ENCODE measurements around the gene KCNJ4.
"Not testable (repeated sequence)": the region's sequence is repeated elsewhere in the genome, so short reads cannot be mapped to it uniquely, and the experiment has no call there.

The KCNJ4 gene

DNA sequence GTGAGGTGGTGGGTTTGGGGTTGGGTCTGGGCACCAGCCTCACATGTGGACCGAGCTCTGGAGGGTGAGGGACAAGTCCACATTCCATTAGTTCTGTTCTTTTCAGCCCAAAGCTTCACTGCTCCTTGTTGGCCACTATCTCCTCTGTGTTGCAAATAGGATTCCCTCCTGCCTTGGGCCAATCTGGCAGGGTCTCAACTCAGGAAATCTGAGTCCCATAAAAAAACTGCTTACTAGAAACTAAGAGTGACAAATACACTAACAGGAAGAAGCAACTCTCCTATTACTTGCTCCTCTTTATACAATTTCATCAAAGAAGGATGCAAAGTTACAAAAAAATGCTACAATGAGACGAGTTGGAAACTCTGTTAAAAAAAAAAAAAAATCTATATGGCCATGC is 71.6 kb downstream of the KCNJ4 start:
- TF ChIP-seq, protein P1, sequence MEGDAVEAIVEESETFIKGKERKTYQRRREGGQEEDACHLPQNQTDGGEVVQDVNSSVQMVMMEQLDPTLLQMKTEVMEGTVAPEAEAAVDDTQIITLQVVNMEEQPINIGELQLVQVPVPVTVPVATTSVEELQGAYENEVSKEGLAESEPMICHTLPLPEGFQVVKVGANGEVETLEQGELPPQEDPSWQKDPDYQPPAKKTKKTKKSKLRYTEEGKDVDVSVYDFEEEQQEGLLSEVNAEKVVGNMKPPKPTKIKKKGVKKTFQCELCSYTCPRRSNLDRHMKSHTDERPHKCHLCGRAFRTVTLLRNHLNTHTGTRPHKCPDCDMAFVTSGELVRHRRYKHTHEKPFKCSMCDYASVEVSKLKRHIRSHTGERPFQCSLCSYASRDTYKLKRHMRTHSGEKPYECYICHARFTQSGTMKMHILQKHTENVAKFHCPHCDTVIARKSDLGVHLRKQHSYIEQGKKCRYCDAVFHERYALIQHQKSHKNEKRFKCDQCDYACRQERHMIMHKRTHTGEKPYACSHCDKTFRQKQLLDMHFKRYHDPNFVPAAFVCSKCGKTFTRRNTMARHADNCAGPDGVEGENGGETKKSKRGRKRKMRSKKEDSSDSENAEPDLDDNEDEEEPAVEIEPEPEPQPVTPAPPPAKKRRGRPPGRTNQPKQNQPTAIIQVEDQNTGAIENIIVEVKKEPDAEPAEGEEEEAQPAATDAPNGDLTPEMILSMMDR (conservative IDR thresholded peaks at IDR 0.05; ENCODE audit: low read depth, low read length) = no peak
- no peak overlapping the region for H3K4me3 ChIP-seq (ENCODE audit: low read length)

DNA sequence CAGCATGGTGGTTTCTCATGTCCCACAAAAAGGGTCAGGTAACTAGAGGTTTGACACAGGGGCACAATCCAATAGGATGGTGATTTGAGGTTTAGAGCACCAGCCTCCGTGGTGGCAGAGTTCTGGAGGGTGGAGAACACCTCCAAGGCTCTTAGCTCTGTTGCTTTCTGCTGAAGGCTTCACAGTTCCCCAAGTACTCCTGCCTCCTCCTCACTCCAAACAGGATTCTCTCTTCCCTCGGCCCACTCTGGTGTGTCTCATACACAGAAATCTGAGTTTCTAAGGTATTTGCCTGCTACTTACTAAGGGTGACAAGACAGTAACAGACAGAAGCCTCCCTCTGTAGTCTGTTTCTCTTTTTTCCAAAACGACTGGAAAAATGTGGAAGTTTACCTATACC is 73.6 kb downstream of the KCNJ4 start:
- H3K4me3 ChIP-seq (ENCODE audit: low read length); DNase-seq (ENCODE audit: low read depth): not testable (repeated sequence)

More for the DNA sequence above, 71.6 kb downstream of the KCNJ4 start:
- no peak for DNase-seq (ENCODE audit: low read depth)

All from retinal pigment epithelial cell (primary cell).